Mucosa of rectum (tissue), 2 donors: Measurements from ENCODE around the gene NACAD.

Experiments used
- H3K27ac ChIP-seq, 2 donors: one replicate each; pipeline ENCODE4 v1.7.0; 2013; ENCODE audit warnings: inconsistent platforms in 2 of 2, low read depth in 2 of 2, low read length in 2 of 2
- H3K27me3 ChIP-seq, 2 donors: one replicate each; pipeline ENCODE4 v1.7.0; 2013; ENCODE audit warnings: low read length in 2 of 2; ENCODE audit not compliant: control insufficient read depth in 2 of 2, insufficient read depth in 2 of 2
- H3K36me3 ChIP-seq, 2 donors: one replicate each; pipeline ENCODE4 v1.7.0; 2013; ENCODE audit warnings: low read length in 2 of 2; ENCODE audit not compliant: control insufficient read depth in 2 of 2, insufficient read depth in 2 of 2
- H3K4me1 ChIP-seq, 2 donors: one replicate each; pipeline ENCODE4 v1.7.0; 2013; ENCODE audit warnings: low read length in 2 of 2, mild to moderate bottlenecking in 1 of 2; ENCODE audit not compliant: control insufficient read depth in 2 of 2, insufficient read depth in 2 of 2
- H3K4me3 ChIP-seq, 2 donors: one replicate each; pipeline ENCODE4 v1.7.0; 2013; ENCODE audit warnings: low read length in 2 of 2
- H3K9ac ChIP-seq, 2 donors: one replicate each; pipeline ENCODE4 v1.7.0; 2013; ENCODE audit warnings: low read length in 2 of 2, low read depth in 1 of 2, mild to moderate bottlenecking in 1 of 2
- H3K9me3 ChIP-seq, 2 donors: one replicate each; pipeline ENCODE4 v1.7.0; 2013; ENCODE audit warnings: low read length in 2 of 2; ENCODE audit not compliant: control insufficient read depth in 2 of 2
- donor health status: healthy.
- donor health status: Normal muscosa, but diverticular disease.

The NACAD gene

DNA sequence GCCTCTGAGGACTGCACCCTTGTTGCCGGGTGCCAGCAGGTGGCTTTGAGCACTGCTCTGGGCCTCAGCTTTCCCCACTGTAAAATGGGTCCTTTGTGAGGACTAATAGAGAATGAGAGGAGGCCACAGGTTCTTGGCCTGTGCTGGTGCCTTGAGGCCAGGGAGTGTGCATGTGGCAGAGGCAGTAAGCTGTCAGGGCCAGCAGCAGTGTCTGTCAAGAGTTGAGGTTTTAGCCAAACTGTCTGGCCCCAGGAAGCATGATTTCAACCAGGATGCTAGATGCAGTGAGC lies 13.5 kb downstream of the NACAD start:
- Histone ChIP-seq H3K9ac (no peak overlapping the region), H3K27me3 (no peaks in the 10 kb centered on the region), H3K9me3 (no peaks in the 10 kb centered on the region), H3K4me1 (no peaks in the 10 kb centered on the region), H3K4me3 (no peak overlapping the region), H3K27ac (no peak overlapping the region), H3K36me3 (peaks cover 40 to 63% of the 10 kb centered on the region in 2 donors)

DNA sequence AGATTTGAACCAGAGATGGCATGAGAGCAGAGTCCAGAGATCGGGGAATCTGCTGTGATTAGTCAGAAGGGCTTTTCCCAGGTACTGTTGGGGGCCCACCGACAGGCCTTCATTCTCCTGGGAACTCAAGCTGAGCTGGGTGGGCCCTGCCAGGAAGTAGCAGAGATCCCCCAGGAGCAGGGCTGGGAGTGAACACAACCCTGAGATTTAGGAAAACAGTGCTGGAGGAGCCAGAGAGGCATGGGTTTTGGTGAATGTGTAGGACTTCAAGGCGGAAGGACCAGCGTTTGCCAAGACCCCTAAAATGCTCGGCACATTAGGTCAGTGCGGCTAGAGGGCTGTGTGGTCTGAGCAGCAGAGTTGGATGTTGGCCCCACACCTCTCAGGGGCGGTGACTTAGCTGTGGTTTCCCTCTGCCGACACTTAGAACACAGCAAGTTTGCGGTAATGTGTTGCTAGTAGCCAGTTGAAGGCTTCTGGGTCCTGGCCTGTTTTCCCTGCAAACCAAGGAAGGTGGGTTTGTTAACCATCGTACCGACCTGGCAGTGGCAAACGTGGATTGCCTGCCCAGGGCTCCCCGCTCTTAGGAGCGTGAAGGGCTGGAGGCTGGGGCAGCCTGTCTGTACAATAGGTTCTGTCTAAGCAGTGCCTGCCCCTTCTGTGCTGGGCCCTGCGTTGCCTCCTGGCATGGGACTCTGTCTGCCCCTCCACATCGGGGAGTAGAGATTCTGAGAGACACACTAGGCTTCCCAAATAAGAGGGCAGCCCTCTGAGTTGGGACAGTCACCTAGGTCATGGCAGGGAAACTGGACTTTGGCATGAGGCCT lies 14.0 kb downstream of the NACAD start:
- Histone ChIP-seq H3K36me3 (peaks cover 45 to 63% of the 10 kb centered on the region in 2 donors), H3K4me3 (no peak overlapping the region), H3K27me3 (no peaks in the 10 kb centered on the region), H3K27ac (no peak overlapping the region), H3K9me3 (no peaks in the 10 kb centered on the region), H3K4me1 (no peaks in the 10 kb centered on the region), H3K9ac (no peak overlapping the region)

DNA sequence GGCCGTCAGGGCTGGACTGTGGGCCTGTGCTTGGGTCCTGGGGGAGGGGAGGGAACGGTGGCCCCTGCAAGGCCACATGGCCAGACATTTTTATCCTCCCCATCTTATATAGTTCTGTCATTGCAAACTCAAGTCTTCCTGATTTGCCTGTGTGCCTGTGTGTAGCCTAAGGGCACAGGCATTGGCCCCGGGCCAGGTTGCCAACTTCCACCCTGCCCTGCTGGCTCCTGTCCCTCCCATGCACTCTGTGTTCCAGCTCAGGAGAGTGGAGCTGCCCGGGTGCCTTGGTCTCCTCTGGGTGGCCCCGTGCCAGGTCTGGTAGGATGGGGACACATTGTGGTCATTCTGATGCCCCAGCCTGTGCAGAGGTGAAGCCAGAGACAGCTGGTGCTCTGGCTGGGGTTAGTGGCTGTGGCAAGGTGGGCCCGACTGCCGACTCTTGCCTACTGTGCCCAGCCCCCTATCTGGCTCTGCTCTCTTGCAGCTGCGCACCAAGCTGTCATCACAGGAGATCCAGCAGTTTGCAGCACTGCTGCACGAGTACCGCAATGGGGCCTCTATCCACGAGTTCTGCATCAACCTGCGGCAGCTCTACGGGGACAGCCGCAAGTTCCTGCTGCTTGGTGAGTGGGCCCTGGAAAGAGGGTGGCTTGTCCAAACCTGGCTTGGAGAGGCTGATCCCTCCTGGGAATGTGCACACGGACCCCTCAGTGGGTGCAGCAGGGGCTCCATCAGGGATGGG lies 14.8 kb downstream of the NACAD start:
- H3K4me1 ChIP-seq, result no peaks in the 10 kb centered on the region
- no peak overlapping the region for H3K9ac ChIP-seq
- H3K27me3 ChIP-seq, result no peaks in the 10 kb centered on the region
- no peak overlapping the region for H3K4me3 ChIP-seq
- no peaks in the 10 kb centered on the region for H3K9me3 ChIP-seq
- H3K27ac ChIP-seq, result no peak overlapping the region
- peaks cover 53 to 71% of the 10 kb centered on the region in 2 donors for H3K36me3 ChIP-seq

- Histone ChIP-seq H3K27me3 (no peaks in the 10 kb centered on the region), H3K36me3 (peaks cover 60 to 75% of the 10 kb centered on the region in 2 donors), H3K9me3 (no peaks in the 10 kb centered on the region), H3K4me1 (no peaks in the 10 kb centered on the region), H3K4me3 (no peak overlapping the region), H3K9ac (no peak overlapping the region), H3K27ac (no peak overlapping the region)
These were observed 15.6 kb downstream of the NACAD start for GRCh38 chr7:45073031-45073785.

DNA sequence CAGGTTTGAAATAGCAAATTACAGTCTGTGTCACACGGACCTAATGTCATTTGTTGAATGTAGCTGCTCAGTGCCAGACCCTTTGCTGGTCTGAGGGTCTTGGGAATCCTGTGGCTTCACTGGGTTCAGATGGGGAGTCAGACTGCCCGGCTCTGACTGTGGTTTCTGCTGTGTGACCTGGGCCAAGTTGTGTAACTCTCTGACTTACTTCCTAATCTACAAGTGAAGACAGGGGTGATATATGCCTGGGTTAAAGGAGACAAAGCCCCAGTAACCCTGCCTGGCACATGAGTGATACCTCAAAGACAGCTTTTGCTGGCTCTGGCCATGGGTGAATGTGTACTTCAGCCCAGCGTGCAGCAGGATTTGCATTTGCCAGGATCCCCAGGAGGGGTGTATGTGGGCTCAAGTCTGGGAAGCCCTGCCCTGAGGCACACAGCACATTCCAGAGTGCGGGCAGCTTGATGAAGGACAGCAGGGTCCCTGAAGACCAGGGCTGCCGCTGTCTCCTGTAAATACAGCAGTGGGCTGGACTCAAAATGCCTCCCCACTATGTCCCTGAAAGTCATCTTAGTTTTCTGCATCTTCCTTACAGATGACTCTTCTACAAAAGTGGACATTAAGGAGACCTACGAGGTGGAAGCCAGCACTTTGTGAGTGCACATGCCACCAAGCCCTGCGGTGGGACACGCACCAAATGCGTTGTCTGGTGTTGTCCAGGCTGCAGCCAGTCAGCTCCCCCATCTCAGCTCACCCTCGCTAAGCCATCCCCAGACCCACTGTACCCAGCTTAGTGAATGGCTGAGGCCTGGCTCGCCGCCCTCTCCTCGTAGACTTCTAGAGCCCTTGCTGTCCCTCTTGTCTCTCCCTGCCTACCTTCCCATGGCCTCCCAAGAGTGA lies 16.4 kb downstream of the NACAD start:
- Histone ChIP-seq H3K4me3 (no peak overlapping the region), H3K4me1 (no peaks in the 10 kb centered on the region), H3K36me3 (peaks cover 64 to 80% of the 10 kb centered on the region in 2 donors), H3K27me3 (no peaks in the 10 kb centered on the region), H3K9me3 (no peaks in the 10 kb centered on the region), H3K27ac (no peak overlapping the region), H3K9ac (no peak overlapping the region)

DNA sequence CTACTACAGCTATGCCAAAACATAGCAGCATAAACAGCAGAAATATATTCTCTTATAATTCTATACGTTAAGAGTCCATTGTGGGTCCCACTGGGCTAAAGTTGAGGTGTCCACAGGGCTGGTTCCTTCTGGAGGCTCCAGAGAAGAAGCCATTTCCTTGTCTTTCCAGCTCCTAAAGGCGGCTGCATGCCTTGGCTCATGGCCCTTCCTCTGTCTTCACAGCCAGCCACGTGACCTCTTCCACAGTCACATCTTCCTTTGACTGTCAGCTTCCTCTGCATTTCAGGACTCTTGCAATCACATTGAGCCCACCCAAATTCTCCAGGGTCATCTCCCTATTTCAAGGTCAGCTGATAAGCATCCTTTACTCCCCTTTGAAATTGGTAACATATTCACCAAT lies 17.2 kb downstream of the NACAD start:
- peaks cover 64 to 82% of the 10 kb centered on the region in 2 donors for H3K36me3 ChIP-seq
- no peak overlapping the region for H3K4me3 ChIP-seq
- no peak overlapping the region for H3K9ac ChIP-seq
- H3K27me3 ChIP-seq, result no peaks in the 10 kb centered on the region
- no peaks in the 10 kb centered on the region for H3K4me1 ChIP-seq
- H3K27ac ChIP-seq, result no peak overlapping the region
- H3K9me3 ChIP-seq, result no peaks in the 10 kb centered on the region

GRCh38 chr7:45070254-45070642 lies 18.5 kb downstream of the NACAD start:
- Histone ChIP-seq H3K9ac (no peak overlapping the region), H3K27me3 (no peaks in the 10 kb centered on the region), H3K9me3 (no peaks in the 10 kb centered on the region), H3K4me3 (no peak overlapping the region), H3K27ac (no peak overlapping the region), H3K4me1 (no peaks in the 10 kb centered on the region), H3K36me3 (peaks cover 63 to 79% of the 10 kb centered on the region in 2 donors)

GRCh38 chr7:45069444-45070253 lies 19.1 kb downstream of the NACAD start:
- no peak overlapping the region for H3K27ac ChIP-seq
- no peak overlapping the region for H3K9ac ChIP-seq
- peaks cover 63 to 79% of the 10 kb centered on the region in 2 donors for H3K36me3 ChIP-seq
- no peak overlapping the region for H3K4me3 ChIP-seq
- no peaks in the 10 kb centered on the region for H3K27me3 ChIP-seq
- H3K4me1 ChIP-seq, result no peaks in the 10 kb centered on the region
- no peaks in the 10 kb centered on the region for H3K9me3 ChIP-seq
